NCI-H1930 (cell line): ENCODE results near the gene EIF6.

Experiments
- DNase-seq, 2 experiments: peaks; one replicate each; lab custom pipeline; 2025; lab: John Stamatoyannopoulos, UW

Gene EIF6

GRCh38 chr20:35293303-35294292, 9.0 kb upstream of the EIF6 start:
- no peak for DNase-seq

- no peak for DNase-seq
Measured at GRCh38 chr20:35292504-35293285, 8.1 kb upstream of the EIF6 start.

- no peak for DNase-seq
Measured at GRCh38 chr20:35291654-35292503, 7.3 kb upstream of the EIF6 start, which contains the start of gene FAM83C. Gene FAM83C, minus strand, starts transcription at chr20:35292425. Its CDS starts 121 bp downstream, at chr20:35292304.

GRCh38 chr20:35290887-35291417, 6.4 kb upstream of the EIF6 start:
- no peak for DNase-seq

- DNase-seq = no peak
Measured at GRCh38 chr20:35290186-35290886, 5.8 kb upstream of the EIF6 start.

- DNase-seq = no peak
Measured at GRCh38 chr20:35288325-35289060, 3.9 kb upstream of the EIF6 start.

GRCh38 chr20:35287509-35288324, 3.1 kb upstream of the EIF6 start:
- DNase-seq = no peak

- no peak for DNase-seq
Measured at GRCh38 chr20:35286899-35287508, 2.4 kb upstream of the EIF6 start.

GRCh38 chr20:35286077-35286898, 1.7 kb upstream of the EIF6 start:
- no peak for DNase-seq

GRCh38 chr20:35285806-35286076, 1.2 kb upstream of the EIF6 start:
- no peak for DNase-seq

GRCh38 chr20:35284992-35285805, 627 bp upstream of the EIF6 start:
- no peak for DNase-seq

- DNase-seq = no peak
Measured at GRCh38 chr20:35283441-35284266, 918 bp downstream of the EIF6 start.

- no peak for DNase-seq
Measured at GRCh38 chr20:35281506-35282101, 3.0 kb downstream of the EIF6 start.

GRCh38 chr20:35280523-35280922, 4.0 kb downstream of the EIF6 start:
- no peak for DNase-seq

- DNase-seq = no peak
Measured at GRCh38 chr20:35279533-35280174, 4.9 kb downstream of the EIF6 start.

GRCh38 chr20:35279040-35279439, 5.5 kb downstream of the EIF6 start:
- no peak for DNase-seq
